ENCODE data around the gene ZNF74. TPM values are rescaled to one million over a fixed set of nuclear protein-coding genes. Genes with fewer than 3 reads are reported as not detected.

ZNF74 gene
- total RNA-seq, 1 experiment from 2014 or later: 34.3 TPM

GRCh38 chr22:20439556-20439927 lies 45.6 kb downstream of the ZNF74 start:
- WGBS (ENCODE audit: extremely low coverage, insufficient read length, low lambda C conversion rate): no CpG with 5 or more reads among the region's 4 CpGs
- no peak overlapping the region for H3K27ac Mint-ChIP-seq
- no peak overlapping the region for H3K14ac ChIP-seq (ENCODE audit: insufficient read depth, low read length)
- H2BK12ac ChIP-seq (ENCODE audit: insufficient read length, low read depth, low read length): no peak overlapping the region
- no peaks in the 10 kb centered on the region for H3K79me2 ChIP-seq (ENCODE audit: insufficient read depth, low read length)
- no peak overlapping the region for H3K56ac ChIP-seq (ENCODE audit: insufficient read length, low read depth, low read length)
- H3K9ac ChIP-seq (ENCODE audit: extremely low read depth, insufficient read length, low read length): no peak overlapping the region
- H2AK5ac ChIP-seq (ENCODE audit: insufficient read length, low read length): no peak overlapping the region
- no peak overlapping the region for H4K8ac ChIP-seq (replicated peaks; ENCODE audit: insufficient read length, low read depth, low read length)
- 0 out of 2 replicates have a peak, but pooled peaks cover 2% of the 10 kb centered on the region for H3K4me1 ChIP-seq (ENCODE audit: insufficient read depth, low read length)
- H2BK15ac ChIP-seq (ENCODE audit: low read depth, low read length): no peak overlapping the region
- peaks cover 10% of the 10 kb centered on the region; the same call in 1 of the 2 replicates for H3K27me3 ChIP-seq (ENCODE audit: insufficient read depth, low read length)
- H3K23me2 ChIP-seq (ENCODE audit: insufficient read length, low read depth, low read length, poor library complexity, severe bottlenecking): peaks cover 17% of the 10 kb centered on the region
- no peak overlapping the region for H4K91ac ChIP-seq (ENCODE audit: insufficient read length, low read depth, low read length)
- no peak overlapping the region for H2BK120ac ChIP-seq (ENCODE audit: low read depth, low read length, poor library complexity, severe bottlenecking)
- H3T11ph ChIP-seq (ENCODE audit: low read length): no peak overlapping the region
- no peak overlapping the region for H4K5ac ChIP-seq (ENCODE audit: insufficient read length, low read depth, low read length)
- no peaks in the 10 kb centered on the region for H3K9me3 Mint-ChIP-seq
- no peak overlapping the region for H3K18ac ChIP-seq (ENCODE audit: insufficient read length, low read depth, low read length)
- no peaks in the 10 kb centered on the region for H3K9me3 ChIP-seq (ENCODE audit: control insufficient read depth, low read depth, low read length)
- no peak overlapping the region for H2BK20ac ChIP-seq (ENCODE audit: low read depth, low read length, poor library complexity, severe bottlenecking)
- no peak for TF ChIP-seq CTCF (conservative IDR thresholded peaks at IDR 0.05)
- peak overlapping the region in 1 of 2 experiments; percentile 10; a peak in 1 of 5 replicates for H3K4me3 Mint-ChIP-seq
- H3K27ac ChIP-seq (ENCODE audit: insufficient read length, low read depth, low read length): no peak overlapping the region
- peaks cover 18 to 22% of the 10 kb centered on the region in 2 experiments for H3K4me1 Mint-ChIP-seq
- H4K20me1 ChIP-seq (ENCODE audit: control insufficient read depth, insufficient read depth, insufficient read length): no peaks in the 10 kb centered on the region
- no peak for DNase-seq
- no peaks in the 10 kb centered on the region for H3K79me1 ChIP-seq (ENCODE audit: insufficient read depth, low read depth, low read length, poor library complexity, severe bottlenecking)
- H3K4ac ChIP-seq (ENCODE audit: low read depth, low read length): no peak overlapping the region
- H3K4me2 ChIP-seq (ENCODE audit: insufficient read depth, insufficient read length, low read length): no peak overlapping the region
- H2BK5ac ChIP-seq (ENCODE audit: insufficient read length, low read length): no peak overlapping the region
- no peak overlapping the region for H2AFZ ChIP-seq (ENCODE audit: low read length)
- peaks cover 49% of the 10 kb centered on the region for H3K27me3 Mint-ChIP-seq (ENCODE audit: low read depth)
- peaks cover 0 to 9% (median 4%) of the 10 kb centered on the region in 3 experiments; a peak in 4 of 7 replicates for H3K36me3 Mint-ChIP-seq (ENCODE audit: insufficient read depth in 1 of 3, low read depth in 3 of 3)
- no peak overlapping the region for H3K23ac ChIP-seq (ENCODE audit: insufficient read length, low read depth, low read length)

Measured in H9 (cell line).